GM18502 (cell line): Measurements from ENCODE around the gene PCNX2.

ENCODE experiments used
- ATAC-seq: cut with Tn5 transposase; IDR thresholded peaks from one replicate; pipeline ENCODE4 v1.9.1; 2021; ENCODE audit warnings: mild to moderate bottlenecking; ENCODE audit not compliant: unreplicated experiment, poor library complexity

PCNX2 gene

GRCh38 chr1:232950197-232951176, 345.0 kb downstream of the PCNX2 start, which contains the start of gene NTPCR:
Gene NTPCR (plus strand): TSS chr1:232950611. CDS start chr1:232950711, 100 bp downstream.
- ATAC-seq, result peak; percentile 86

- ATAC-seq, result no peak
Measured at GRCh38 chr1:232949636-232950196, 345.8 kb downstream of the PCNX2 start.

GRCh38 chr1:232944347-232944746, 351.2 kb downstream of the PCNX2 start:
- no peak for ATAC-seq

GRCh38 chr1:232943679-232944252, 351.8 kb downstream of the PCNX2 start:
- no peak for ATAC-seq

GRCh38 chr1:232942413-232943294, 352.9 kb downstream of the PCNX2 start:
- ATAC-seq, result no peak

GRCh38 chr1:232940262-232940661, 355.3 kb downstream of the PCNX2 start:
- ATAC-seq, result no peak

- ATAC-seq, result no peak
Measured at GRCh38 chr1:232939748-232940147, 355.8 kb downstream of the PCNX2 start.

- ATAC-seq, result no peak
Measured at GRCh38 chr1:232938926-232939325, 356.6 kb downstream of the PCNX2 start.

GRCh38 chr1:232937741-232938375, 357.7 kb downstream of the PCNX2 start:
- ATAC-seq, result no peak

GRCh38 chr1:232936941-232937340, 358.6 kb downstream of the PCNX2 start:
- no peak for ATAC-seq
